Measurements from ENCODE around the gene BCAS2.

DNA sequence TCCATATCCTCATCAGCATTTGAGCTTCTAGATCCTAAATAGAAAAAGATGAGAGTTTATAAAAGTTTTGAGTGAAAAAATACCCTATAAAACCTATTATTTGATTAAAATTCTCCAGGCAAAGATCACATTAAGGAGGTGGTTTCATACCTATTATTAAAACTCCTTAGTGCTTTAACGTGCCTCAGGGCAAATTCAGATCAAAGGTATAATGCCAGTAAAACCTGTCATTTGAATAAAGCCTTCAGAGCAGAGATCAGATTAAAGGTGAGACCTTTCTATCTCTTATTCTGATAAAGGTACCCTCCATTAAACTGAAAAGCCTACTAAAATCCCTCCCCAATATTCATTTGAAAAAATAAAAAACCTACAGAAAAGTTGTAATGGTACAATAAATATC lies 36.1 kb downstream of the BCAS2 start:
- TF ChIP-seq, protein P1, sequence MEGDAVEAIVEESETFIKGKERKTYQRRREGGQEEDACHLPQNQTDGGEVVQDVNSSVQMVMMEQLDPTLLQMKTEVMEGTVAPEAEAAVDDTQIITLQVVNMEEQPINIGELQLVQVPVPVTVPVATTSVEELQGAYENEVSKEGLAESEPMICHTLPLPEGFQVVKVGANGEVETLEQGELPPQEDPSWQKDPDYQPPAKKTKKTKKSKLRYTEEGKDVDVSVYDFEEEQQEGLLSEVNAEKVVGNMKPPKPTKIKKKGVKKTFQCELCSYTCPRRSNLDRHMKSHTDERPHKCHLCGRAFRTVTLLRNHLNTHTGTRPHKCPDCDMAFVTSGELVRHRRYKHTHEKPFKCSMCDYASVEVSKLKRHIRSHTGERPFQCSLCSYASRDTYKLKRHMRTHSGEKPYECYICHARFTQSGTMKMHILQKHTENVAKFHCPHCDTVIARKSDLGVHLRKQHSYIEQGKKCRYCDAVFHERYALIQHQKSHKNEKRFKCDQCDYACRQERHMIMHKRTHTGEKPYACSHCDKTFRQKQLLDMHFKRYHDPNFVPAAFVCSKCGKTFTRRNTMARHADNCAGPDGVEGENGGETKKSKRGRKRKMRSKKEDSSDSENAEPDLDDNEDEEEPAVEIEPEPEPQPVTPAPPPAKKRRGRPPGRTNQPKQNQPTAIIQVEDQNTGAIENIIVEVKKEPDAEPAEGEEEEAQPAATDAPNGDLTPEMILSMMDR (IDR thresholded peaks at IDR 0.05; ENCODE audit: low read depth, low read length, poor library complexity, severe bottlenecking): no peak
- no peak for TF ChIP-seq EZH2phosphoT487 (IDR thresholded peaks at IDR 0.05; ENCODE audit: borderline replicate concordance, low read length)

Measured in DOHH2 (cell line).